Sigmoid colon (tissue), 3 donors: ENCODE results near the gene FSTL3.

Source experiments
- POLR2A ChIP-seq, 2 donors: fragments of 450-650 bp; IDR thresholded peaks; one replicate each; pipeline ENCODE4 v1.6.1; 2016; ENCODE audit warnings: antibody characterized with exemption in 2 of 2, mild to moderate bottlenecking in 2 of 2, moderate library complexity in 2 of 2
- TF ChIP-seq, protein P1 (sequence below), 4 experiments: fragments of 450-650 bp in 3 of 4; fragments of 200-600 bp in 1 of 4; IDR thresholded peaks; one replicate each; pipeline ENCODE4 v1.5.1; 2016 to 2019; ENCODE audit warnings: antibody characterized with exemption in 4 of 4, mild to moderate bottlenecking in 3 of 4, moderate library complexity in 2 of 4

DNA sequence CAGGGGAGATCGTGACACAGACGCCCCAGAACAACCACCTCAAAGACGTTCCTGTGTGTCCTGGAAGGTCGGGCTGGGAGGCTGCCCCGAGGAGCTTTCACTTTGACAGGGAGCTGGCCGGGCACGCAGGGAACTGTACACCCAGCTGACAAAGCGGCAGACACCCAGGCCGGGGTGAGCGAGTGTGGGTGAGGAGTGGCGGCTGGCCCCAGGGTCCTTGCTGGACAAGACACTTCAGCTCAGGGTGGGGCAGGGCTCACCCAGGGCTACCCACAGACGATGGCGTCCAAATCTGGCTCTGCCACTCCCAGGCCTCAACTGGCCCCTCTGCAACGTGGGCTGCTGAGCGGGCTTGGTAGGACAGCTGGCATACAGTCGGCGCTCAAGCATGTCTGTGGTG is 34.5 kb upstream of the FSTL3 start:
- TF ChIP-seq, protein P1, sequence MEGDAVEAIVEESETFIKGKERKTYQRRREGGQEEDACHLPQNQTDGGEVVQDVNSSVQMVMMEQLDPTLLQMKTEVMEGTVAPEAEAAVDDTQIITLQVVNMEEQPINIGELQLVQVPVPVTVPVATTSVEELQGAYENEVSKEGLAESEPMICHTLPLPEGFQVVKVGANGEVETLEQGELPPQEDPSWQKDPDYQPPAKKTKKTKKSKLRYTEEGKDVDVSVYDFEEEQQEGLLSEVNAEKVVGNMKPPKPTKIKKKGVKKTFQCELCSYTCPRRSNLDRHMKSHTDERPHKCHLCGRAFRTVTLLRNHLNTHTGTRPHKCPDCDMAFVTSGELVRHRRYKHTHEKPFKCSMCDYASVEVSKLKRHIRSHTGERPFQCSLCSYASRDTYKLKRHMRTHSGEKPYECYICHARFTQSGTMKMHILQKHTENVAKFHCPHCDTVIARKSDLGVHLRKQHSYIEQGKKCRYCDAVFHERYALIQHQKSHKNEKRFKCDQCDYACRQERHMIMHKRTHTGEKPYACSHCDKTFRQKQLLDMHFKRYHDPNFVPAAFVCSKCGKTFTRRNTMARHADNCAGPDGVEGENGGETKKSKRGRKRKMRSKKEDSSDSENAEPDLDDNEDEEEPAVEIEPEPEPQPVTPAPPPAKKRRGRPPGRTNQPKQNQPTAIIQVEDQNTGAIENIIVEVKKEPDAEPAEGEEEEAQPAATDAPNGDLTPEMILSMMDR (IDR thresholded peaks at IDR 0.05) = no peak
- no peak for TF ChIP-seq POLR2A (IDR thresholded peaks at IDR 0.05)
